Kidney (tissue), 14 donors: ENCODE data around the gene ACOD1. TPM values are rescaled to one million over a fixed set of nuclear protein-coding genes. Genes with fewer than 3 reads are reported as not detected.

Source experiments
- DNase-seq, 5 donors: peaks; one replicate each; pipeline ENCODE4 v3.0.0-alpha.2; 2013 to 2020
- FAIRE-seq: peaks from 2 replicates; lab custom pipeline; 2012; peaks lifted over from hg19 to GRCh38; lab: Jason Lieb, UNC
- H3K27ac ChIP-seq, 2 donors: one replicate each; pipeline ENCODE4 v1.7.0; 2013; ENCODE audit warnings: low read depth in 2 of 2, low read length in 2 of 2, inconsistent platforms in 1 of 2
- H3K27me3 ChIP-seq: one replicate; pipeline ENCODE4 v1.7.1; 2013; ENCODE audit warnings: low read length, inconsistent platforms; ENCODE audit not compliant: control insufficient read depth, insufficient read depth
- H3K36me3 ChIP-seq, 3 donors: one replicate each; pipeline versions ENCODE4 v1.7.0 to v1.7.1; 2013; ENCODE audit warnings: low read length in 3 of 3, control low read depth in 1 of 3, inconsistent platforms in 1 of 3; ENCODE audit not compliant: insufficient read depth in 3 of 3, control insufficient read depth in 2 of 3
- H3K4me1 ChIP-seq, 3 donors: one replicate each; pipeline versions ENCODE4 v1.7.0 to v1.7.1; 2013; ENCODE audit warnings: low read length in 3 of 3, inconsistent platforms in 1 of 3, low read depth in 1 of 3; ENCODE audit not compliant: control insufficient read depth in 2 of 3, insufficient read depth in 2 of 3
- H3K4me3 ChIP-seq, 3 donors: one replicate each; pipeline versions ENCODE4 v1.7.0 to v1.8.1; 2013; ENCODE audit warnings: low read length in 3 of 3, control low read depth in 1 of 3, inconsistent platforms in 1 of 3
- H3K9ac ChIP-seq, 3 donors: one replicate each; pipeline versions ENCODE4 v1.7.0 to v1.7.1; 2013; ENCODE audit warnings: low read length in 3 of 3, control low read depth in 1 of 3, inconsistent platforms in 1 of 3
- H3K9me3 ChIP-seq, 3 donors: one replicate each; pipeline versions ENCODE4 v1.7.0 to v1.7.1; 2013; ENCODE audit warnings: low read length in 3 of 3, control low read depth in 1 of 3, inconsistent platforms in 1 of 3; ENCODE audit not compliant: control insufficient read depth in 2 of 3, insufficient read depth in 1 of 3
- intact Hi-C: fragments of 100-400 bp; cut with DNase I; formaldehyde crosslinking; loops from one replicate; pipeline ENCODE4 v1.11.1; 2022
- polyA plus RNA-seq: library from polyadenylated mRNA; stranded (reverse); fragments of 350-450 nt; fragmentation: Illumina TruSeq; extraction: RNeasy Lipid Tissue Mini Kit (QIAGEN cat#74804); gene quantifications from one replicate; pipeline ENCODE4 v1.2.3, GENCODE V29; 2014; ENCODE audit warnings: low read depth, low replicate concordance; ENCODE audit not compliant: insufficient read depth
- total RNA-seq: library from RNA; stranded (reverse); fragmentation: NEBNext Ultra II Directional; extraction: Animal tissue kit (Norgen Biotek cat#: 25700); gene quantifications from one replicate; pipeline ENCODE4 v1.2.1, GENCODE V29; 2021
- TF ChIP-seq, protein P1 (sequence below): IDR thresholded peaks from 3 replicates; pipeline ENCODE4 v1.5.1; 2012; ENCODE audit warnings: mild to moderate bottlenecking, moderate library complexity, borderline replicate concordance; ENCODE audit not compliant: insufficient read depth; ENCODE audit errors: extremely low read depth
- donor health status: control.
- donor health status: control.
- donor health status: control.
- donor health status: control.
- donor health status: control.
- donor health status: DM: yes; HTN: yes; CAD: no.
- donor health status: Normal renal cell carcinoma (clear cell type).

ACOD1 gene
- total and polyA plus RNA-seq, 2 donors from 2014 or later: not detected

- DNase-seq (no peak), FAIRE-seq (no peak)
- Histone ChIP-seq H3K9ac (no peak overlapping the region), H3K4me3 (no peak overlapping the region), H3K36me3 (no peaks in the 10 kb centered on the region), H3K9me3 (peaks cover 0 to 12% (median 0%) of the 10 kb centered on the region in 3 donors), H3K4me1 (no peaks in the 10 kb centered on the region), H3K27ac (no peak overlapping the region), H3K27me3 (no peaks in the 10 kb centered on the region)
- TF ChIP-seq, protein P1, sequence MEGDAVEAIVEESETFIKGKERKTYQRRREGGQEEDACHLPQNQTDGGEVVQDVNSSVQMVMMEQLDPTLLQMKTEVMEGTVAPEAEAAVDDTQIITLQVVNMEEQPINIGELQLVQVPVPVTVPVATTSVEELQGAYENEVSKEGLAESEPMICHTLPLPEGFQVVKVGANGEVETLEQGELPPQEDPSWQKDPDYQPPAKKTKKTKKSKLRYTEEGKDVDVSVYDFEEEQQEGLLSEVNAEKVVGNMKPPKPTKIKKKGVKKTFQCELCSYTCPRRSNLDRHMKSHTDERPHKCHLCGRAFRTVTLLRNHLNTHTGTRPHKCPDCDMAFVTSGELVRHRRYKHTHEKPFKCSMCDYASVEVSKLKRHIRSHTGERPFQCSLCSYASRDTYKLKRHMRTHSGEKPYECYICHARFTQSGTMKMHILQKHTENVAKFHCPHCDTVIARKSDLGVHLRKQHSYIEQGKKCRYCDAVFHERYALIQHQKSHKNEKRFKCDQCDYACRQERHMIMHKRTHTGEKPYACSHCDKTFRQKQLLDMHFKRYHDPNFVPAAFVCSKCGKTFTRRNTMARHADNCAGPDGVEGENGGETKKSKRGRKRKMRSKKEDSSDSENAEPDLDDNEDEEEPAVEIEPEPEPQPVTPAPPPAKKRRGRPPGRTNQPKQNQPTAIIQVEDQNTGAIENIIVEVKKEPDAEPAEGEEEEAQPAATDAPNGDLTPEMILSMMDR: no peak
- intact Hi-C loops: no loop called here
These were observed 19.0 kb upstream of the ACOD1 start for GRCh38 chr13:76929320-76929719.

GRCh38 chr13:76929851-76930374 lies 18.4 kb upstream of the ACOD1 start:
- Histone ChIP-seq H3K27ac (no peak overlapping the region), H3K9ac (no peak overlapping the region), H3K9me3 (peaks cover 0 to 12% (median 0%) of the 10 kb centered on the region in 3 donors), H3K4me1 (no peaks in the 10 kb centered on the region), H3K27me3 (no peaks in the 10 kb centered on the region), H3K36me3 (no peaks in the 10 kb centered on the region), H3K4me3 (no peak overlapping the region)
- FAIRE-seq: no peak
- TF ChIP-seq, protein P1: no peak
- DNase-seq: no peak
- intact Hi-C loops: no loop called here

DNA sequence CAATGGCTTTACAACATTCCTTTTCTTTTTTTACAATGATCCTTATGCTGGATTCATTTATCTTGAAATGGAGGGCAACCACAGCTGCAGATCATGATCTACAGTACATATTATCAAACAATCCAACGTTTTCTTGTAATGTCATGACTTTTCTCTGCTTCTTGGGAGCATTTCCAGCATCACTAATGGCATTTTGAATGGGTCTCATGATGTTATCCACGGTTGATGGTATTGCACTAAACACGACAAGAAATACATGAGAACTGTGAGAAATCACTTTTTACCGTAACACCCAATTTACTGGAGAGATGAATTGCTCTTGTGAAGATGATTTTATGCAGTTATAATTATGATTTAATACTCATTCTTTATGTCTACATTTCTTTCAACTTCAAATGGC lies 16.2 kb upstream of the ACOD1 start:
- no peaks in the 10 kb centered on the region for H3K36me3 ChIP-seq
- H3K27me3 ChIP-seq: no peaks in the 10 kb centered on the region
- DNase-seq: no peak
- H3K4me3 ChIP-seq: no peak overlapping the region
- no peak overlapping the region for H3K27ac ChIP-seq
- intact Hi-C loops: no loop called here
- no peaks in the 10 kb centered on the region for H3K4me1 ChIP-seq
- H3K9me3 ChIP-seq: peaks cover 0 to 12% (median 0%) of the 10 kb centered on the region in 3 donors
- FAIRE-seq: no peak
- TF ChIP-seq, protein P1: no peak
- H3K9ac ChIP-seq: no peak overlapping the region

DNA sequence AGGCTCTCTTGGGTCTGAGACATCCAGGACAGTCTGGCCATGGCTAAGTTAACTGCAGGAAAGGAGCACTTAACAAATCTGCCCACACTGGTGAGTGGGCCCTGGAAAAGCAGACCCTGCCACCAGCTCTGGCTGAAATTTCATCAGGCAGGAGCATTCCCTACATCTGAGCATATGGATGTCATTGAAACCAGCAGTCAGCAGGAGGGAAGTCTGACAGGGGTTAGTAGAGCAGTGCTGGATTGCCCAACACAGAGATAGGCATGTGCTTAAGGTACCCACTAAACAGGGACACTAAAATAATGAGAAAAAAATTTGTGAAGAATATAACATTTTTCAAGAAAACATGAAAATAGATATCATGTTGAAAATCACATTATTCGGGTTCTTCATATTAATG lies 13.6 kb upstream of the ACOD1 start:
- H3K4me3 ChIP-seq: no peak overlapping the region
- DNase-seq (no peak), FAIRE-seq (no peak)
- H3K9me3 ChIP-seq: peaks cover 0 to 12% (median 0%) of the 10 kb centered on the region in 3 donors
- no peaks in the 10 kb centered on the region for H3K36me3 ChIP-seq
- no peaks in the 10 kb centered on the region for H3K4me1 ChIP-seq
- H3K9ac ChIP-seq: no peak overlapping the region
- no peaks in the 10 kb centered on the region for H3K27me3 ChIP-seq
- intact Hi-C loops: no loop called here
- TF ChIP-seq, protein P1: no peak
- no peak overlapping the region for H3K27ac ChIP-seq
